OCI-LY7 (cell line): ENCODE results near the gene RHOJ. TPM values are rescaled to one million over a fixed set of nuclear protein-coding genes. Genes with fewer than 3 reads are reported as not detected.

ENCODE experiments used
- BruUV-seq: library from RNA; stranded (reverse); fragments of 400-500 nt; replicated peaks from 2 replicates; lab custom pipeline; 2021; lab: Mats Ljungman, UMichigan
- CTCF ChIA-PET: fragments of 300-600 bp; sonication (Branson Sonifier 250); formaldehyde crosslinking; loops from one replicate; lab custom pipeline; 2022; ENCODE audit warnings: antibody characterized with exemption; ENCODE audit not compliant: unreplicated experiment; lab: Charles Lee
- POLR2A ChIA-PET: fragments of 300-600 bp; sonication (Branson Sonifier 250); formaldehyde crosslinking; loops from one replicate; lab custom pipeline; 2022; ENCODE audit warnings: antibody characterized with exemption; lab: Charles Lee
- DNase-seq: peaks from one replicate; pipeline ENCODE4 v3.0.0-alpha.2; 2015; ENCODE audit warnings: low spot score
- H2AFZ ChIP-seq: fragments of 200-600 bp; sonication (generic), shearing (Covaris generic); 2 replicates; pipeline ENCODE4 v1.6.1; 2014; ENCODE audit warnings: mild to moderate bottlenecking, antibody characterized with exemption, low read length, moderate library complexity
- H3K27ac ChIP-seq: fragments of 200-600 bp; sonication (generic); 2 replicates; pipeline ENCODE4 v1.5.1; 2014; ENCODE audit warnings: mixed run types, low read depth, mild to moderate bottlenecking, moderate library complexity, low read length, inconsistent platforms; ENCODE audit not compliant: poor library complexity, severe bottlenecking
- H3K36me3 ChIP-seq: fragments of 200-600 bp; sonication (generic); 2 replicates; pipeline ENCODE4 v1.6.1; 2014; ENCODE audit warnings: mild to moderate bottlenecking, antibody characterized with exemption, low read length, moderate library complexity, mixed read lengths; ENCODE audit not compliant: insufficient read depth
- H3K4me1 ChIP-seq: fragments of 200-600 bp; sonication (generic); 2 replicates; pipeline ENCODE4 v1.5.1; 2014; ENCODE audit warnings: mild to moderate bottlenecking, low read length; ENCODE audit not compliant: insufficient read depth, poor library complexity, severe bottlenecking
- H3K4me2 ChIP-seq: fragments of 200-600 bp; sonication (generic); 2 replicates; pipeline ENCODE4 v1.6.1; 2014; ENCODE audit warnings: mild to moderate bottlenecking, low read length
- H3K4me3 ChIP-seq: fragments of 200-600 bp; sonication (generic); 2 replicates; pipeline ENCODE4 v1.5.1; 2014; ENCODE audit warnings: mild to moderate bottlenecking, low read depth, low read length; ENCODE audit not compliant: poor library complexity, severe bottlenecking
- H3K79me2 ChIP-seq: fragments of 200-600 bp; sonication (generic); 2 replicates; pipeline ENCODE4 v1.6.1; 2016; ENCODE audit warnings: low read depth, mild to moderate bottlenecking, low read length, moderate library complexity, mixed read lengths; ENCODE audit not compliant: insufficient read depth
- H3K9me2 ChIP-seq: fragments of 200-600 bp; sonication (generic); 2 replicates; pipeline ENCODE4 v1.6.1; 2016; ENCODE audit warnings: mild to moderate bottlenecking, low read length, mixed read lengths; ENCODE audit not compliant: insufficient read depth
- H3K9me3 ChIP-seq: fragments of 200-600 bp; sonication (generic); 2 replicates; pipeline ENCODE4 v1.6.1; 2014; ENCODE audit warnings: mild to moderate bottlenecking, mixed run types, low read length, mixed read lengths
- H4K20me1 ChIP-seq: fragments of 200-600 bp; sonication (generic); 2 replicates; pipeline ENCODE4 v1.6.1; 2014; ENCODE audit warnings: mild to moderate bottlenecking, antibody characterized with exemption, low read length, moderate library complexity, mixed read lengths; ENCODE audit not compliant: insufficient read depth
- CTCF ChIP-seq: fragments of 200-600 bp; sonication (generic); conservative IDR thresholded peaks from 2 replicates; pipeline ENCODE4 v1.5.1; 2014; ENCODE audit warnings: mild to moderate bottlenecking, antibody characterized with exemption, low read length, moderate library complexity, mixed read lengths
- EZH2phosphoT487 ChIP-seq: fragments of 200-600 bp; sonication (generic); IDR thresholded peaks from 2 replicates; pipeline ENCODE4 v1.6.1; 2018; ENCODE audit warnings: low read depth, borderline replicate concordance, mild to moderate bottlenecking, mixed run types, antibody characterized with exemption, low read length, moderate library complexity, mixed read lengths
- intact Hi-C: fragments of 100-400 bp; cut with micrococcal nuclease; formaldehyde crosslinking; loops from one replicate; pipeline ENCODE4 v1.10.0; 2022; ENCODE audit not compliant: unreplicated experiment
- total RNA-seq, 2 experiments: library from RNA; depleted of rRNA in 1 of 2; stranded (reverse); fragments of >200 nt in 1 of 2; shearing (Covaris generic) in 1 of 2; gene quantifications; 2 replicates each; pipeline ENCODE4 v1.2.3, GENCODE V29; 2014 to 2022

Gene RHOJ
- total RNA-seq, 2 experiments from 2014 or later: not detected

GRCh38 chr14:63178912-63179311 is 25.3 kb upstream of the RHOJ start:
- TF ChIP-seq EZH2phosphoT487 (no peak), CTCF (no peak)
- H3K4me1 ChIP-seq: no peaks in the 10 kb centered on the region
- ChIA-PET CTCF (no interaction called here), POLR2A (no interaction called here)
- no peaks in the 10 kb centered on the region for H3K36me3 ChIP-seq
- no TSS peak for BruUV-seq
- H3K79me2 ChIP-seq: no peaks in the 10 kb centered on the region
- no peak overlapping the region for H3K27ac ChIP-seq
- H3K4me3 ChIP-seq: no peak overlapping the region
- no peaks in the 10 kb centered on the region for H3K9me3 ChIP-seq
- no peak overlapping the region for H2AFZ ChIP-seq
- no peaks in the 10 kb centered on the region for H3K9me2 ChIP-seq
- no peak for DNase-seq
- no peak overlapping the region for H3K4me2 ChIP-seq
- intact Hi-C loops: no loop called here
- no peaks in the 10 kb centered on the region for H4K20me1 ChIP-seq

GRCh38 chr14:63179383-63179782 is 24.9 kb upstream of the RHOJ start:
- no peak overlapping the region for H3K4me3 ChIP-seq
- no peak overlapping the region for H3K27ac ChIP-seq
- H4K20me1 ChIP-seq: no peaks in the 10 kb centered on the region
- ChIA-PET POLR2A (no interaction called here), CTCF (no interaction called here)
- BruUV-seq: no TSS peak
- H3K79me2 ChIP-seq: no peaks in the 10 kb centered on the region
- no peak overlapping the region for H3K4me2 ChIP-seq
- no peaks in the 10 kb centered on the region for H3K9me3 ChIP-seq
- no peaks in the 10 kb centered on the region for H3K9me2 ChIP-seq
- intact Hi-C loops: no loop called here
- no peak overlapping the region for H2AFZ ChIP-seq
- no peak for DNase-seq
- no peaks in the 10 kb centered on the region for H3K4me1 ChIP-seq
- TF ChIP-seq CTCF (no peak), EZH2phosphoT487 (no peak)
- H3K36me3 ChIP-seq: no peaks in the 10 kb centered on the region

- no peak overlapping the region for H3K4me3 ChIP-seq
- H3K4me1 ChIP-seq: no peaks in the 10 kb centered on the region
- no peak overlapping the region for H3K4me2 ChIP-seq
- H2AFZ ChIP-seq: no peak overlapping the region
- BruUV-seq: no TSS peak
- no peak for DNase-seq
- H3K27ac ChIP-seq: no peak overlapping the region
- H3K9me3 ChIP-seq: no peaks in the 10 kb centered on the region
- H4K20me1 ChIP-seq: no peaks in the 10 kb centered on the region
- intact Hi-C loops: no loop called here
- no peaks in the 10 kb centered on the region for H3K79me2 ChIP-seq
- ChIA-PET CTCF (no interaction called here), POLR2A (no interaction called here)
- TF ChIP-seq EZH2phosphoT487 (no peak), CTCF (no peak)
- no peaks in the 10 kb centered on the region for H3K9me2 ChIP-seq
- H3K36me3 ChIP-seq: no peaks in the 10 kb centered on the region
These were observed 24.2 kb upstream of the RHOJ start for GRCh38 chr14:63180011-63180410.
